ENCODE data around the gene TMOD4.
A peak's percentile ranks its signal among the peaks of the same experiment; 100 is the strongest.

The TMOD4 gene

GRCh38 chr1:151137789-151138188, 38.0 kb downstream of the TMOD4 start:
- DNase-seq: no peak

DNA sequence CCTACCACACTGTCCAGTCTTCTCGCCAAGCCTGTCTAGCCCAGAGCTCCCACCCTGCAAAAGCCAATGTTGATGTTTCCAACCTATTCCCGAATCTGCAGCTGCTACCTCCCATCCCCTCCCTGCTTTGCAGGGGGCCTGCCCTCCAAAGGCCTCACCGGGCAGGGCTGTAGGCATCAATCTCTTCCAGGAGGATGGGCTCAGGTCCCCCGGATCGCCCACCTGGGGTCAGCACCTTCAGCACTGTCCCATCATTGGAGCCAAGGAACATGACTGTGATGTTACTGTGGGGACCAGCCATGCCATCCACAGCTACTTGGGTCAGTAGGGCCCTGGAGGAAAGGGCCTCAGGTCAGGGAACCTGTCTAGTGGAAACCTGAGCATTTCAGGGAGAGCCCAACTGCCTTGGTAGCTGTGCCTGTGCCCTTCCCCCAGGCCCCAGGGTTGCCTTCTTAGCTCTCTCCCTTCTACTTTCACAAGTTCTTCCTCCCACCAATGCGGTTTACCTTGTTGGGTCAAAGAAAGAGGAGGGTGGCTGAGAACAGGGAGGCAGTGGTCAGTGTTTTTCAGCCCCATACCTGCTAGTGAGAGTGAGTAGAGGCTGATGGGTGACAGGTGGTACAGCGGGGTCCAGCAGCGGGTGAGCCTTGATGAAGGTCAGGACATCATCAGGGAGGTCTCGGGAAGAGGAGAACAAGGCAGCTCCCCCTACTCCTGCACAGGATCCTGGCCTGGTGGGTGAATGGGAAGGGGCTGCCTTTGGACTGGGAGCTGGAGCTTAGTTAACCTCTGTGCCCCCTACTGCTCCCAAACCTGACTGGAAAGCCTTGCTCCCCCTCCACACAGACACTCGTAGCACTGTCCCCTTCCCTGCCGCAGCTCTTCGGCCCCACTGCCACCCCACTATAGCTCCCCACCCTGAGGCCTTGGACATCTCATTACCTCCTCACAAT, 40.1 kb downstream of the TMOD4 start:
- no peak for DNase-seq

GRCh38 chr1:151134991-151135390, 40.8 kb downstream of the TMOD4 start:
- DNase-seq: no peak

DNA sequence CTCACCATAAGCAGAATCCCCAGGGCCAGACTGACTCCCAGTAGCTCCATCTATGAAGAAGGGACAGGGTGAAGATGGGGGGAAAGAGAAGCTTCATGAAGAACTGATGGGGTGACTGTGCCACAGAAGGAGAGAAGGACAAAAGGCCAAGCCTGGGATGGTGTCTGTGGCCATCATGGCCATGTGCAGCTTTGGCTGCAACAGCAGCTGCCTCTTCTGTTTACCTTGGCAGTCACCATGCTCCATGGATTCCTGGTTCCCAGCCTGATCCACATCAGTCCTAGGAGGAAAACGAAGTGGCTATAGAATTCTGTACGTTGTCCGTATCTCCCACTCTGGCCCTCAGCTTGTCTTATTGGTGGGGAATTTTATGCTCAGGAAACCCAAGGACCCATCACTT, 41.4 kb downstream of the TMOD4 start:
- DNase-seq: peak in 1 of 2 experiments; percentile 53

GRCh38 chr1:151133018-151133806, 42.6 kb downstream of the TMOD4 start:
- no peak for DNase-seq

GRCh38 chr1:151132335-151133017, 43.3 kb downstream of the TMOD4 start:
- DNase-seq: no peak

DNA sequence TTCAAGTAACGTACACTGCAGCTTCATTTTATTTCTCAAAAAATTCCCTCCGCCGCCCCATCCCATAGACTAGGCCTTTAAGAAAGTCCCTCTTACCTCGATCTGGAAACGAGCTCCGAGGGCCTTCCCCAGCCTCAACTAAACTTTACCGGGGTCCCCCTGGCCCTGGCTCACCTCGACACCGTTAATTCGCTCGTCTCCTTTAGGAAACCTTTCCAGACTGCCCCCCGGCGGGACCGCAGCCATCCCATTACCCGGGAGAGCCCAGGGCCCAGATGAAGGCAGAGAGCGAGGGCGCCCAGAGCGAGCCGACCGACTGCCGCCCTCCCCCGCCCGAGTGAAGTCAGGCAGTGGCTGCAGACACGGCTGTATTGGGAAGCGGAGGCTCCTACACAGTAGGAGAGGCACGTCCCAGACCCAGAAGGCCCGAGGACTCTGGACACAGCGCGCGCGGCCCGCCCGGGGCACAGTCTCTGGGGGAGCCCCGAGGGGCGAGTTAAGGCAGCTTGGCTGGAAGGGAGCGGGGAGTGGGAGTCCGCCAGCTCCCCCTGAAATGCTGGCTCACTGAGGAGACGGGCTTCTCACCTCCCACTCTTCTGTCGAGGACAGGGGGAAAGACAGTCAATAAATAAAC, 44.0 kb downstream of the TMOD4 start:
- no peak for DNase-seq

GRCh38 chr1:151130987-151131586, 44.7 kb downstream of the TMOD4 start:
- DNase-seq: no peak

- no peak for DNase-seq
These were observed 47.0 kb downstream of the TMOD4 start for GRCh38 chr1:151128800-151129199.

GRCh38 chr1:151124763-151125403, 50.9 kb downstream of the TMOD4 start:
- no peak for DNase-seq

Data from NCI-H2081 (cell line).